ENCODE results near the gene YPEL1.

GRCh38 chr22:21738081-21738480 lies 2.5 kb upstream of the YPEL1 start:
- TF ChIP-seq CTCF (IDR thresholded peaks at IDR 0.05) (no peak), POLR2A (IDR thresholded peaks at IDR 0.05) (no peak)

Data from right lobe of liver (tissue), 4 donors.